Measurements from ENCODE around the gene SPARC. TPM values are rescaled to one million over a fixed set of nuclear protein-coding genes. Genes with fewer than 3 reads are reported as not detected.

SPARC gene
- total and polyA plus RNA-seq, 2 donors (not counting 1 experiment from before 2014, with no cell fraction given) = 0.45 TPM; not detected in 1

- intact Hi-C loops (cut with micrococcal nuclease) = no loop called here
- no peak for ATAC-seq (ENCODE audit: low read depth)
- Histone ChIP-seq H3K36me3 (replicated peaks in 1 of 2; ENCODE audit: control extremely low read depth in 1 of 2, control insufficient read depth in 1 of 2, extremely low read depth in 1 of 2, insufficient read depth in 2 of 2, low read length in 1 of 2) (no peaks in the 10 kb centered on the region), H2AFZ (ENCODE audit: insufficient read depth, low read depth, low read length, poor library complexity, severe bottlenecking) (no peak overlapping the region), H3K9me3 (ENCODE audit: control extremely low read depth in 1 of 3, control insufficient read depth in 2 of 3, insufficient read depth in 1 of 3, low read length in 2 of 3) (no peaks in the 10 kb centered on the region), H3K27me3 (replicated peaks in 1 of 4; ENCODE audit: control extremely low read depth in 1 of 4, control insufficient read depth in 3 of 4, insufficient read depth in 4 of 4, low read length in 3 of 4) (peaks cover 0 to 19% (median 11%) of the 10 kb centered on the region in 4 experiments), H4K20me1 (ENCODE audit: control insufficient read depth, insufficient read depth, low read length, poor library complexity, severe bottlenecking) (no peaks in the 10 kb centered on the region), H3K79me2 (ENCODE audit: control insufficient read depth, insufficient read depth, low read length) (no peaks in the 10 kb centered on the region), H3K4me2 (replicated peaks; ENCODE audit: low read depth, low read length, poor library complexity, severe bottlenecking) (no peak overlapping the region), H3K4me1 (ENCODE audit: control insufficient read depth in 2 of 2, insufficient read depth in 2 of 2, low read length in 2 of 2) (peaks cover 3 to 7% of the 10 kb centered on the region in 2 donors), H3K27ac (ENCODE audit: low read length in 2 of 2) (no peak overlapping the region), H3K4me3 (ENCODE audit: control extremely low read depth in 1 of 5, extremely low read depth in 1 of 5, insufficient read depth in 1 of 5, low read depth in 2 of 5, low read length in 4 of 5) (no peak overlapping the region), H3K9ac (ENCODE audit: low read length) (no peak overlapping the region)
- Mint-ChIP-seq H3K4me1 (peaks cover 8% of the 10 kb centered on the region), H3K4me3 (no peak overlapping the region), H3K27ac (no peak overlapping the region), H3K27me3 (peaks cover 24% of the 10 kb centered on the region), H3K9me3 (ENCODE audit: insufficient read depth) (no peaks in the 10 kb centered on the region)
- ChIA-PET CTCF (interaction anchor here (0.7 kb wide), 1 partner anchor 546 kb away, joined by 5 read pairs; no protein-coding TSS in a partner anchor), POLR2A (no interaction called here)
- TF ChIP-seq CTCF (IDR thresholded peaks at IDR 0.05) = no peak
- no peak for TF ChIP-seq EZH2 (IDR thresholded peaks at IDR 0.05; ENCODE audit: borderline replicate concordance, insufficient read depth, low read depth, low read length, poor library complexity, severe bottlenecking)
- no peak for DNase-seq
- WGBS (ENCODE audit: insufficient coverage) = 93% methylated on average over 4 of the region's 5 CpGs
These were observed 3.3 kb downstream of the SPARC start for GRCh38 chr5:151683444-151683843.

- ChIA-PET CTCF (interaction anchor here (1.8 kb wide), 1 partner anchor 22 kb away, joined by 4 read pairs; no protein-coding TSS in a partner anchor), POLR2A (no interaction called here)
- no peak for TF ChIP-seq CTCF (IDR thresholded peaks at IDR 0.05)
- no peak for TF ChIP-seq EZH2 (IDR thresholded peaks at IDR 0.05; ENCODE audit: borderline replicate concordance, insufficient read depth, low read depth, low read length, poor library complexity, severe bottlenecking)
- ATAC-seq (ENCODE audit: low read depth) (no peak), DNase-seq (no peak)
- intact Hi-C loops (cut with micrococcal nuclease) = no loop called here
- Histone ChIP-seq H3K4me3 (ENCODE audit: control extremely low read depth in 1 of 5, extremely low read depth in 1 of 5, insufficient read depth in 1 of 5, low read depth in 2 of 5, low read length in 4 of 5) (no peak overlapping the region), H3K27me3 (replicated peaks in 1 of 4; ENCODE audit: control extremely low read depth in 1 of 4, control insufficient read depth in 3 of 4, insufficient read depth in 4 of 4, low read length in 3 of 4) (peaks cover 0 to 19% (median 11%) of the 10 kb centered on the region in 4 experiments), H4K20me1 (ENCODE audit: control insufficient read depth, insufficient read depth, low read length, poor library complexity, severe bottlenecking) (no peaks in the 10 kb centered on the region), H3K4me1 (ENCODE audit: control insufficient read depth in 2 of 2, insufficient read depth in 2 of 2, low read length in 2 of 2) (peaks cover 3 to 7% of the 10 kb centered on the region in 2 donors), H3K79me2 (ENCODE audit: control insufficient read depth, insufficient read depth, low read length) (no peaks in the 10 kb centered on the region), H3K9me3 (ENCODE audit: control extremely low read depth in 1 of 3, control insufficient read depth in 2 of 3, insufficient read depth in 1 of 3, low read length in 2 of 3) (no peaks in the 10 kb centered on the region), H2AFZ (ENCODE audit: insufficient read depth, low read depth, low read length, poor library complexity, severe bottlenecking) (no peak overlapping the region), H3K27ac (ENCODE audit: low read length in 2 of 2) (no peak overlapping the region), H3K4me2 (replicated peaks; ENCODE audit: low read depth, low read length, poor library complexity, severe bottlenecking) (no peak overlapping the region), H3K36me3 (replicated peaks in 1 of 2; ENCODE audit: control extremely low read depth in 1 of 2, control insufficient read depth in 1 of 2, extremely low read depth in 1 of 2, insufficient read depth in 2 of 2, low read length in 1 of 2) (no peaks in the 10 kb centered on the region), H3K9ac (ENCODE audit: low read length) (no peak overlapping the region)
- H3K4me3 Mint-ChIP-seq = no peak overlapping the region
- peaks cover 21% of the 10 kb centered on the region for H3K27me3 Mint-ChIP-seq
- H3K9me3 Mint-ChIP-seq (ENCODE audit: insufficient read depth) = no peaks in the 10 kb centered on the region
- WGBS (ENCODE audit: insufficient coverage) = 67% methylated on average over 3 of the region's 5 CpGs
- peaks cover 8% of the 10 kb centered on the region for H3K4me1 Mint-ChIP-seq
- no peak overlapping the region for H3K27ac Mint-ChIP-seq
These were observed 3.9 kb downstream of the SPARC start for GRCh38 chr5:151682751-151683331.

Measured in B cell (primary cell).